HG02870 (cell line): Measurements from ENCODE around the gene QPRT.
"Not testable (repeated sequence)": the region's sequence is repeated elsewhere in the genome, so short reads cannot be mapped to it uniquely, and the experiment has no call there.

ENCODE experiments used
- ATAC-seq: cut with Tn5 transposase; IDR thresholded peaks from one replicate; pipeline ENCODE4 v1.9.1; 2021; ENCODE audit warnings: mild to moderate bottlenecking, moderate library complexity; ENCODE audit not compliant: unreplicated experiment

QPRT gene

GRCh38 chr16:29689490-29690351 lies 10.7 kb downstream of the QPRT start:
- not testable (repeated sequence) for ATAC-seq

- not testable (repeated sequence) for ATAC-seq
These were observed 13.6 kb downstream of the QPRT start for GRCh38 chr16:29692606-29693005.

- no peak for ATAC-seq
These were observed 15.6 kb downstream of the QPRT start for GRCh38 chr16:29694384-29695195.

- ATAC-seq, result not testable (repeated sequence)
These were observed 16.7 kb downstream of the QPRT start for GRCh38 chr16:29695675-29696074.

- ATAC-seq, result no peak
These were observed 17.9 kb downstream of the QPRT start for GRCh38 chr16:29696881-29697331.

GRCh38 chr16:29697391-29697790 lies 18.4 kb downstream of the QPRT start:
- no peak for ATAC-seq

GRCh38 chr16:29698042-29698441 lies 19.1 kb downstream of the QPRT start:
- ATAC-seq, result no peak

- no peak for ATAC-seq
These were observed 19.7 kb downstream of the QPRT start for GRCh38 chr16:29698484-29699323.

GRCh38 chr16:29699324-29700219 lies 20.6 kb downstream of the QPRT start:
- no peak for ATAC-seq

- no peak for ATAC-seq
These were observed 21.4 kb downstream of the QPRT start for GRCh38 chr16:29700253-29700987.

GRCh38 chr16:29701214-29701555 lies 22.2 kb downstream of the QPRT start:
- ATAC-seq, result no peak

- ATAC-seq, result no peak
These were observed 23.3 kb downstream of the QPRT start for GRCh38 chr16:29702269-29702668.

- ATAC-seq, result no peak
These were observed 26.1 kb downstream of the QPRT start for GRCh38 chr16:29705030-29705429.

GRCh38 chr16:29707160-29707559 lies 28.2 kb downstream of the QPRT start:
- not testable (repeated sequence) for ATAC-seq

GRCh38 chr16:29708917-29709600 lies 30.1 kb downstream of the QPRT start:
- ATAC-seq, result no peak

- not testable (repeated sequence) for ATAC-seq
These were observed 30.7 kb downstream of the QPRT start for GRCh38 chr16:29709657-29710056.

GRCh38 chr16:29710227-29711219 lies 31.5 kb downstream of the QPRT start:
- no peak for ATAC-seq

- no peak for ATAC-seq
These were observed 33.8 kb downstream of the QPRT start for GRCh38 chr16:29712809-29713208.
